Astrocyte of the hippocampus (primary cell): ENCODE measurements around the gene GREB1L.

Source experiments
- DNase-seq: peaks from one replicate; pipeline ENCODE4 v3.0.0; 2011; ENCODE audit warnings: low read depth, low spot score

Gene GREB1L

GRCh38 chr18:21483051-21483450 is 241.0 kb downstream of the GREB1L start:
- DNase-seq = no peak

GRCh38 chr18:21484851-21485636 is 243.0 kb downstream of the GREB1L start:
- DNase-seq = peak; percentile 32

- no peak for DNase-seq
These were observed 244.9 kb downstream of the GREB1L start for GRCh38 chr18:21486905-21487437.

- peak; percentile 70 for DNase-seq
These were observed 247.2 kb downstream of the GREB1L start for GRCh38 chr18:21489119-21489750.

GRCh38 chr18:21489919-21490495 is 248.0 kb downstream of the GREB1L start:
- DNase-seq = no peak

GRCh38 chr18:21490748-21491147 is 248.7 kb downstream of the GREB1L start:
- peak; percentile 38 for DNase-seq

- DNase-seq = no peak
These were observed 254.3 kb downstream of the GREB1L start for GRCh38 chr18:21496277-21496835.

- DNase-seq = no peak
These were observed 258.0 kb downstream of the GREB1L start for GRCh38 chr18:21499997-21500396.

GRCh38 chr18:21502661-21503060 is 260.6 kb downstream of the GREB1L start:
- no peak for DNase-seq

GRCh38 chr18:21507913-21508701 is 266.1 kb downstream of the GREB1L start:
- no peak for DNase-seq

GRCh38 chr18:21509062-21509461 is 267.0 kb downstream of the GREB1L start:
- DNase-seq = no peak

GRCh38 chr18:21513292-21513691 is 271.3 kb downstream of the GREB1L start:
- DNase-seq = peak; percentile 61

GRCh38 chr18:21513741-21514140 is 271.7 kb downstream of the GREB1L start:
- DNase-seq = no peak

GRCh38 chr18:21522530-21522929 is 280.5 kb downstream of the GREB1L start:
- no peak for DNase-seq

GRCh38 chr18:21525916-21526315 is 283.9 kb downstream of the GREB1L start:
- no peak for DNase-seq

GRCh38 chr18:21526463-21526862 is 284.4 kb downstream of the GREB1L start:
- DNase-seq = no peak

- no peak for DNase-seq
These were observed 292.3 kb downstream of the GREB1L start for GRCh38 chr18:21534327-21534726.

- DNase-seq = no peak
These were observed 296.2 kb downstream of the GREB1L start for GRCh38 chr18:21538230-21538629.

GRCh38 chr18:21546423-21546822 is 304.4 kb downstream of the GREB1L start:
- DNase-seq = no peak

GRCh38 chr18:21548647-21549046 is 306.6 kb downstream of the GREB1L start:
- DNase-seq = no peak

GRCh38 chr18:21550510-21550970 is 308.5 kb downstream of the GREB1L start:
- no peak for DNase-seq
